GM18951 (cell line): Measurements from ENCODE around the gene ENPP7.
"Not testable (repeated sequence)": the region's sequence is repeated elsewhere in the genome, so short reads cannot be mapped to it uniquely, and the experiment has no call there.

Experiments
- POLR2A ChIP-seq: IDR thresholded peaks from 4 replicates; pipeline ENCODE4 v1.6.1; 2011; ENCODE audit warnings: mild to moderate bottlenecking; ENCODE audit not compliant: insufficient read length, insufficient read depth; ENCODE audit errors: extremely low read depth
- in situ Hi-C: fragments of 300-500 bp; cut with MboI; formaldehyde crosslinking; loops from one replicate; pipeline ENCODE4 v1.12.0; 2022; ENCODE audit warnings: low sequenced_read_pairs, mixed read lengths, inconsistent platforms; ENCODE audit not compliant: unreplicated experiment

ENPP7 gene

GRCh38 chr17:79757140-79757745 is 26.5 kb downstream of the ENPP7 start:
- no peak for TF ChIP-seq POLR2A
- in situ Hi-C loops: no loop called here

- in situ Hi-C loops: no loop called here
These were observed 27.5 kb downstream of the ENPP7 start for GRCh38 chr17:79758271-79758670.

DNA sequence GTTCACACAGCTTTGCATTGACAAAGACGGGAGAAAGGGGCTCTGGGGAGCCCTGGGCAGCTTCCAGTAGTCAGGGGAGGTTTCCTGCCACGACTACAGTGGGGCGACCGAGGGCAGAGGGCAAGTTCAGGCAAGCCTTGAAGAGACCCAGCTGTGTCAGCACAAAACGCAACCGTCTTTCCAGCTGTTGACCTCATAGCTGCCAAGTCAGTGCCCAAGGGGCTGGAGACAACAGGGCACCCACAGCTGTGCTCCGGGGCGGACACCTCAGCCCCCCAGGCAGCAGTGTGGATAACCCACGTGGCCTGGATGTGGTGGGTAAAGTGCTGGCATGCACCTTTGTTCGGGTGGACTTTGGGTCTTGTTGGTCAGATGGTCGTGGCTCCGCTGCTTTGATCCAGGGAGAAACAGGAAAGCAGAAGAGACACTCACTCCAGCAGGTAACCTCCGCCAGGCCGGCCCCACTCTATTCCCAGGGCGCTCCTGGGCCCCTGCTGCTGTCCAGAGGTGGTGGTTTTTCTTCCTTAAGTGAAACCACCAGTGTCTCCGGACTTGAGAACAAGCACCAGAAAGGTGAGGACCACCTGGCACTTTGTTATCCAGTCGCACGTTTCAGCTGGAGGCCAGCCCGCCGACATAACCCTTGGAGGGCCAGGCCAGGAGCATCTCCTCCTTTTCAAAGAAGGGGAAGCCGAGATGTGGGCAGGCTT is 29.6 kb downstream of the ENPP7 start:
- in situ Hi-C loops: no loop called here
- TF ChIP-seq POLR2A: no peak

More at GRCh38 chr17:79758271-79758670, 27.5 kb downstream of the ENPP7 start:
- TF ChIP-seq POLR2A: no peak

GRCh38 chr17:79761894-79762589 is 31.3 kb downstream of the ENPP7 start:
- in situ Hi-C loops: no loop called here
- TF ChIP-seq POLR2A: no peak

GRCh38 chr17:79765708-79766107 is 35.0 kb downstream of the ENPP7 start:
- no peak for TF ChIP-seq POLR2A
- in situ Hi-C loops: no loop called here

GRCh38 chr17:79769570-79770506 is 39.1 kb downstream of the ENPP7 start:
- no peak for TF ChIP-seq POLR2A
- in situ Hi-C loops: no loop called here

- no peak for TF ChIP-seq POLR2A
- in situ Hi-C loops: no loop called here
These were observed 40.5 kb downstream of the ENPP7 start for GRCh38 chr17:79771276-79771675.

DNA sequence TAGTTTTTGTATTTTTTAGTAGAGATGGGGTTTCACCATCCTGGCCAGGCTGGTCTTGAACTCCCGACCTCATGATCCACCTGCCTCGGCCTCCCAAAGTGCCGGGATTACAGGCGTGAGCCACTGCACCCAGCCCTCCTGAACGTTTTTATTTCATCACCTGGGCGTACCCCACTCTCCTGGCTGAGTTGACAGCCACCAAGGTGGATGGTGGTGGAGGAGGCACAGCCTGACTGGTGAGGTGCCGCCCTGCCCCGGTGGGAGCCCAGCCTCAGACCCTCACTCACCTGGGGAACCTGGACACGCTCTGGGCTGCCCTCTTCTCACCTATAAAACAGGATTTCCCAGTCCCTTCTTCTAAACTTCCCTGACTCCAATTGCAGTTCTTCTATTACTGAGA is 42.0 kb downstream of the ENPP7 start:
- in situ Hi-C loops: not testable (repeated sequence)

DNA sequence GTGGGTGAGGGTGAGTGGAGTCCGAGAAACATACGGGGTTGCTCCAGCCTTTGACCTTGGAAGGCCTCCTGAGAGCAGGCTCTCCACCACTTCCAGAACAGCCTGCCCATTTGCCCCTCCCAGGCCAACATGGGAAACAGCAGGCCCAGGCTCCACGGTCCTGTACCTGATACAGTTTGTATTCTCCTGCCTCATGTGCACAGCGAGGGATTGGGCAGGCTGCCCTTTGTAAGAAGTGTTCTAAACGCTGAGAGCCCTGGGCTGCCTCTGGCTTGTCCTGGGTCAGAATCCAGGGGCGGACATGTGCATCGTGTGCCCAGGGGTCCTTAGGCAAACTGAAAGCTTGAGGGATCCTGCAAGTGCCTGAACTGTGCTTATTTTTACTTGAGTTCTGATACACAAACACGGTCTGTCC is 43.8 kb downstream of the ENPP7 start:
- in situ Hi-C loops: no loop called here
- TF ChIP-seq POLR2A: no peak

GRCh38 chr17:79775632-79776031 is 44.9 kb downstream of the ENPP7 start:
- in situ Hi-C loops: loop anchor here (25.0 kb wide), 1 partner anchor 187 kb away; no protein-coding TSS in a partner anchor
- no peak for TF ChIP-seq POLR2A

DNA sequence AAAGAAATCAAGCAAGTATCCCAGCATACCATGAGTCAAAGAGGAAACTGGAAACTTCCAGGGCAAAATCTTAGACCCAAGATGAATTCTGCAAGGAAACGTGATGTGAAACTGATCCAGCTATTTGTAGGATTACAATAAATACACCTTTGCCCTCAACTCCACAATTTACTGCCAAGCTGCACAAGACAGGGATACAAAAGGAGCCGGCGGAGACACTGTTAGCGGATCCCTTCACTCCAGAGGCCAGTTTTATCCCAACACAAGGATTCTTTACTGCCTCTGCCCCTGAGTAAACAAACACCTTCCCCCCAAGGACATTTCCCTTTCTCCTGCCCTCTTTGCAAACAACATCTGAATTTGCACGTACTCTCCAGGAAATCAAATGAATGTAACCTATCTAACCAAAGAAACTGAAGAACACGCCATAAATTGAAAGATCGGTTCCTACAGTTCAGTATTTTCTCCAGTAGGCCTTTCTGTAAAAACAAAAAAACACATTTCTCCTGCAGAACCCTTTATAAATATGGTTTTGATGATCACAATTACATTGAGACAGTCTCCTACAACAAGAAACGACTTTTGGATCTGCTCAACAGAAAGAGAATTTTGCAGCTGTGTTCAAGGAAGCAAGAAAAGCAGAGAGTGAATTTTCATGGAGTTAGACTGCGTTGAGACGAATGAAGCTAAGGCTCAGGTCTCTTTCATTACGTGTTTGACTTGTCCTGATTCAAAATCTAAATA is 45.8 kb downstream of the ENPP7 start:
- in situ Hi-C loops: loop anchor here (25.0 kb wide), 1 partner anchor 186 kb away; no protein-coding TSS in a partner anchor
- TF ChIP-seq POLR2A: no peak

GRCh38 chr17:79777120-79777893 is 46.6 kb downstream of the ENPP7 start:
- in situ Hi-C loops: loop anchor here (25.0 kb wide), 1 partner anchor 185 kb away; no protein-coding TSS in a partner anchor

More at GRCh38 chr17:79777120-79777893, 46.6 kb downstream of the ENPP7 start:
- TF ChIP-seq POLR2A: no peak
